RWPE2 (cell line): ENCODE results near the gene NOS2.
"Not testable (repeated sequence)": the region's sequence is repeated elsewhere in the genome, so short reads cannot be mapped to it uniquely, and the experiment has no call there.

Experiments
- ATAC-seq: fragments of 200-7000 bp; cut with Tn5 transposase; 3 replicates; pipeline ENCODE4 v1.9.1; 2021; ENCODE audit warnings: low read depth
- DNase-seq: peaks from one replicate; pipeline ENCODE4 v3.0.0-alpha.2; 2020; ENCODE audit warnings: low spot score
- H3K27ac ChIP-seq: fragments of 450-650 bp; 2 replicates; pipeline ENCODE4 v1.5.1; 2017; ENCODE audit warnings: mild to moderate bottlenecking; ENCODE audit not compliant: poor library complexity, severe bottlenecking
- H3K27me3 ChIP-seq: fragments of 250-450 bp; sonication (Bioruptor Pico); 2 replicates; pipeline ENCODE4 v1.5.1; 2021; ENCODE audit warnings: mild to moderate bottlenecking, moderate library complexity; ENCODE audit not compliant: insufficient read depth, poor library complexity, severe bottlenecking
- H3K36me3 ChIP-seq: fragments of 250-450 bp; sonication (Bioruptor Pico); 2 replicates; pipeline ENCODE4 v1.5.1; 2020; ENCODE audit warnings: low read depth, mild to moderate bottlenecking, moderate library complexity
- H3K4me1 ChIP-seq: fragments of 250-450 bp; sonication (Bioruptor Pico); 2 replicates; pipeline ENCODE4 v1.5.1; 2021; ENCODE audit warnings: mild to moderate bottlenecking, moderate library complexity; ENCODE audit not compliant: insufficient read depth, poor library complexity, severe bottlenecking
- H3K4me3 ChIP-seq: fragments of 250-450 bp; sonication (Bioruptor Pico); 2 replicates; pipeline ENCODE4 v1.5.1; 2021; ENCODE audit warnings: mild to moderate bottlenecking, moderate library complexity; ENCODE audit not compliant: severe bottlenecking
- H3K9me3 ChIP-seq: fragments of 250-450 bp; sonication (Bioruptor Pico); 2 replicates; pipeline ENCODE4 v1.5.1; 2021; ENCODE audit warnings: mild to moderate bottlenecking, moderate library complexity; ENCODE audit not compliant: severe bottlenecking
- CTCF ChIP-seq: fragments of 450-650 bp; IDR thresholded peaks from one replicate; pipeline ENCODE4 v1.5.1; 2017; ENCODE audit warnings: mild to moderate bottlenecking, moderate library complexity; ENCODE audit not compliant: poor library complexity, severe bottlenecking

NOS2 gene

DNA sequence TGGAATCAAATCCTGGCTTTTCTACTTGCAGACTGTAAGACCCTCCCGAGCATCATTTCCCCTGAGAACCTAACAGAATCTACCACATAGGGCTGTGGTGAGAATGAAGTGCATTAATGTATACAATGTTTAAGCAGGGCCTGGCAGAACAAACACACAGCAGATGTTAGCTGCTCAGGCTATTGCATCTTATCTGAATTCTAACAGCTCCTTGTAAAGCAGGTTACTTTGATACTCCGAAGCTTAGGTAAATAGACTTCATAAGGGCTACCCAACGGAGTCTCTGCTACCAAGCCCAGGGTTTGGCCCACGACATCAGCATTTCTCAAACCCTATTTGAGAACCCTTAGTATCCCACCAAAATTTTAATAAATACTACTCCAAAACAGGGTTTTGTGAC lies 24.4 kb upstream of the NOS2 start:
- Histone ChIP-seq H3K9me3 (no peaks in the 10 kb centered on the region), H3K36me3 (no peaks in the 10 kb centered on the region), H3K27me3 (no peaks in the 10 kb centered on the region), H3K27ac (no peak overlapping the region), H3K4me1 (peaks cover 3% of the 10 kb centered on the region), H3K4me3 (no peak overlapping the region)
- DNase-seq (no peak), ATAC-seq (no peak)
- TF ChIP-seq CTCF = no peak

- no peak overlapping the region for H3K4me3 ChIP-seq
Observed at GRCh38 chr17:27824176-27824715, 23.9 kb upstream of the NOS2 start.

GRCh38 chr17:27822108-27822507 lies 21.8 kb upstream of the NOS2 start:
- H3K9me3 ChIP-seq, H3K36me3 ChIP-seq, ATAC-seq, DNase-seq, H3K27me3 ChIP-seq, H3K27ac ChIP-seq, H3K4me1 ChIP-seq, H3K4me3 ChIP-seq: not testable (repeated sequence)

More at GRCh38 chr17:27824176-27824715, 23.9 kb upstream of the NOS2 start:
- no peaks in the 10 kb centered on the region for H3K9me3 ChIP-seq
- H3K27ac ChIP-seq = no peak overlapping the region
- peaks cover 3% of the 10 kb centered on the region for H3K4me1 ChIP-seq
- ATAC-seq = no peak
- TF ChIP-seq CTCF = no peak
- DNase-seq = no peak
- no peaks in the 10 kb centered on the region for H3K36me3 ChIP-seq
- no peaks in the 10 kb centered on the region for H3K27me3 ChIP-seq

- Histone ChIP-seq H3K27me3 (no peaks in the 10 kb centered on the region), H3K4me1 (no peaks in the 10 kb centered on the region), H3K27ac (no peak overlapping the region), H3K4me3 (no peak overlapping the region), H3K9me3 (no peaks in the 10 kb centered on the region), H3K36me3 (no peaks in the 10 kb centered on the region)
- ATAC-seq = no peak
- no peak for TF ChIP-seq CTCF
- no peak for DNase-seq
Observed at GRCh38 chr17:27821318-27821717, 21.0 kb upstream of the NOS2 start.

- Histone ChIP-seq H3K4me1 (no peaks in the 10 kb centered on the region), H3K27me3 (no peaks in the 10 kb centered on the region), H3K4me3 (no peak overlapping the region), H3K9me3 (no peaks in the 10 kb centered on the region), H3K36me3 (no peaks in the 10 kb centered on the region), H3K27ac (no peak overlapping the region)
- no peak for DNase-seq
- no peak for ATAC-seq
- TF ChIP-seq CTCF = no peak
Observed at GRCh38 chr17:27819145-27819544, 18.8 kb upstream of the NOS2 start.
